ENCODE results near the gene LRRC45.
A peak's percentile ranks its signal among the peaks of the same experiment; 100 is the strongest.

Gene LRRC45

GRCh38 chr17:81994593-81995462 lies 28.3 kb upstream of the LRRC45 start:
- no peak for DNase-seq

- no peak for DNase-seq
These were observed 27.5 kb upstream of the LRRC45 start for GRCh38 chr17:81995463-81996231.

GRCh38 chr17:81996232-81996756 lies 26.8 kb upstream of the LRRC45 start:
- DNase-seq: no peak

GRCh38 chr17:81996757-81997441 lies 26.2 kb upstream of the LRRC45 start:
- no peak for DNase-seq

- DNase-seq: no peak
These were observed 24.9 kb upstream of the LRRC45 start for GRCh38 chr17:81998212-81998611.

GRCh38 chr17:81998691-81999438 lies 24.2 kb upstream of the LRRC45 start:
- no peak for DNase-seq

GRCh38 chr17:81999587-81999975 lies 23.5 kb upstream of the LRRC45 start:
- DNase-seq: no peak

GRCh38 chr17:81999976-82000802 lies 22.9 kb upstream of the LRRC45 start:
- no peak for DNase-seq

- no peak for DNase-seq
These were observed 22.1 kb upstream of the LRRC45 start for GRCh38 chr17:82000803-82001570.

- DNase-seq: no peak
These were observed 21.5 kb upstream of the LRRC45 start for GRCh38 chr17:82001571-82002056.

GRCh38 chr17:82003411-82004381 lies 19.4 kb upstream of the LRRC45 start:
- DNase-seq: peak; percentile 98

- no peak for DNase-seq
These were observed 18.3 kb upstream of the LRRC45 start for GRCh38 chr17:82004517-82005455.

- no peak for DNase-seq
These were observed 17.3 kb upstream of the LRRC45 start for GRCh38 chr17:82005701-82006348.

- DNase-seq: peak; percentile 66
These were observed 16.5 kb upstream of the LRRC45 start for GRCh38 chr17:82006468-82007227.

- no peak for DNase-seq
These were observed 15.9 kb upstream of the LRRC45 start for GRCh38 chr17:82007228-82007494.

GRCh38 chr17:82007495-82008257 lies 15.4 kb upstream of the LRRC45 start:
- no peak for DNase-seq

Measured in fibroblast of skin of right biceps (primary cell).